ENCODE results near the gene PLSCR5.
A peak's percentile ranks its signal among the peaks of the same experiment; 100 is the strongest.

Gene PLSCR5

DNA sequence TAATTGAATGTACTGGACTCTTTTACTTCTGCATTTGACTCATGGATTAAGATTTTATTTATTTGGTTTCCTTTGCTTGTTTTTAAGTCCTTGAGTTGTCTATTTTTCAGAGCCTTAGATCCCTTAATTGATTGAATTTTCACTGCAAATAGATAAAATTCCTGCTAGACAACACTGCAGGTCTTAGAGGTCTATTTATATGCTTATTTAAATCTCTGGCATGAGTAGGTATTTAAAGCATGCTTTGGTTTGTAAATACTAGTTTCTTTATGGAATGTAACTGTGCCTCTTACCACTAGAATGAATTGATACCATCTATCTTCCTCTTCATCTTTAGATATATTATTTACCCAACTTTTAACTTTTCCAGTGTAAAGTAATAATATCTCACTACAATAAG lies 20.0 kb downstream of the PLSCR5 start:
- no peak for DNase-seq

DNA sequence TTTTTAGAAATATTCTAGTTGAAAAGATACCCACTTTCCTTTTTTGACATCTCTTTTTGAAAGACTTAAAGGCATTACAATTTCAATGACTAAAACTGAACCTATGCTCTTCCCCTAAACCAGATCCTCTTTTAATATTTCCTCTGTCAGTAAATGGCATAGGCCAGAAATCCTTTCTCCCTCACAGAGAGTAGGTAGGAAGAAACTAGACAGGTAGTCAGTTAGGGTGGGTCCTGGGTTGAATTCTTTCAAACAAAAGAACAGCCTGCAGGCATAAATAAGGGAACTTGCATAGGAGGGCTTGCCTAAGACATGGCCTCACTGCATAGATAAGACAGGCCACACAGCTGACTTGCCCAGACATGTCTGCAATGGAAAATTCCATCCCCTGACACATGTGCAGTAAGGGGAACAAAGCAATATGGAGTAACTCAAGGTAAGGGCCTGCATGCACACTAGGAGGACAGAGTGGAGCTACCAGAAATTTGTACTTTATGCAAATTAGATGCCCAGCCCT lies 23.1 kb downstream of the PLSCR5 start:
- no peak for DNase-seq

DNA sequence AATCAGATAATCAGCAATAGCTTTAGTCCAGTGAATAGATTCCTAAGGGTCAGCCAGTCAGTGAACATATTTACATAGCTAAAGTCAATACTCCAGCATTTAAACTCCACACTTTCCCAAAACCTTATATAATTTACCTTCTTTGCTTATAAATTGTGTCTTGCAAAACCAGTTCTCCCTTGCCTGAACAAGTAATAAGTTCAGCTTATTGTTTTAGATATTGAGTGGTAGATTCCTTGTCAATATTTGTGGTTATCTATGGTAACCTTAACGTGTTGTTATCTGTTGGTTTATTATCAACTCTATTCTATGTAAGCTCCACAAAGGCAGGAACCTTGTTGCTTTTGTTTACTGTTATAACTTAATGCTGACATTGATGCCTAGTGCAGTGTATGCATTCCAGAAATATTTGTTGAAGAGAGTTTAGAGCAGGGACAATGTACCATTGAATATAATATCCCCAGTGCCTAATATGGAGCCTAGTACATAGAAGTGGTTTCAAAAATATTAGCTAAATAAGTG lies 24.0 kb downstream of the PLSCR5 start:
- no peak for DNase-seq

DNA sequence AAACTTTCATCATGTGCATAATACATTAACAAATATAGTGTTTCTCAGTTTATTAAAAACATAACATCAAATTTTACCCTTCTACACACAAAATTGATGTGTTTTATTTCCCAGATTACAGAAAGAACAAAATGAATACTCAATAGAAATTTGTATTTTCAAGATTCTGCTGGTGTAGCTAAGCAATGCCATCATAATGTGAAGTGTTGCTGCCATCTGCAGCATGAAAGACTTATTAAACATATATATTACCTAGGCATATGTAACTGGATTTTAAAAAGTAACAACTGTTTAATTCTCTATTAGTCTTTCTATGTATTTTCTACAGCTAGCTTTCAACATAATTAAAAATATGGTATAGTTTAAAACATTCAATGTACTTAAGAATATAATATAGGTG lies 27.5 kb downstream of the PLSCR5 start:
- no peak for DNase-seq

DNA sequence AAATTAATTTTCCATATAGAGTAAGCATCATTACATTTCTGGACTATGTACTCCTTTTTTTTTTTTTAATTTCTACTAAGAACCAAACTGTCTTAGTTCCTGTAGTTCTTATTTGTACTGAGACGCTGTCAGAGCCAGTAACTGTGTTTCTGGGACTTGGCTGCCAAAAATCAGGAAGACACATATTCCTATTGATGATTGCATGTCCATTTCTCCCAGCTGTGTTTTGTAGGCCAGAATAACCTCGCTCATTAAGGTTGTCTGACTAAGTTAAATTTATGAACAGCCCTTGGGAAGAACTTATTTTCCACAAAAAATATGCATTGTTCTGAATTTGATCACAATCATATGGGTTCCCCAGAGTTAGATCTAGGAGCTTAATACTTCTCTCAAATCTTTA lies 29.5 kb downstream of the PLSCR5 start:
- no peak for DNase-seq

GRCh38 chr3:146574173-146574572 lies 31.0 kb downstream of the PLSCR5 start:
- DNase-seq, result no peak

- DNase-seq, result no peak
These were observed 35.8 kb downstream of the PLSCR5 start for GRCh38 chr3:146569314-146569713.

DNA sequence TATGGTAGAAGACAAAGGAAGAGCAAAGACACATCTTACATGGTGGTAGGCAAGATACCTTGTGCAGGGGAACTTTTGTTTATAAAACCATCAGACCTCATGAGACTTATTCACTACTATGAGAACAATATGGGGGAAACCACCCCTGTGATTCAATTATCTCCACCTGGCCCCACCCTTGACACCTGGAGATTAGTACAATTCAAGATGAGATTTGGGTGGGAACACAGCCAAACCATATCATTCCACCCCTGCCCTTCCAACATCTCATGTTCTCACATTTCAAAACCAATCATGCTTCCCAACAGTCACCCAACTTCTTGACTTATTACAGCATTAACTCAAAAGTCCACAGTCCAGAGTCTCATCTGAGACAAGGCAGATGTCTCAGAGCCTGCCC lies 39.0 kb downstream of the PLSCR5 start:
- no peak for DNase-seq

DNA sequence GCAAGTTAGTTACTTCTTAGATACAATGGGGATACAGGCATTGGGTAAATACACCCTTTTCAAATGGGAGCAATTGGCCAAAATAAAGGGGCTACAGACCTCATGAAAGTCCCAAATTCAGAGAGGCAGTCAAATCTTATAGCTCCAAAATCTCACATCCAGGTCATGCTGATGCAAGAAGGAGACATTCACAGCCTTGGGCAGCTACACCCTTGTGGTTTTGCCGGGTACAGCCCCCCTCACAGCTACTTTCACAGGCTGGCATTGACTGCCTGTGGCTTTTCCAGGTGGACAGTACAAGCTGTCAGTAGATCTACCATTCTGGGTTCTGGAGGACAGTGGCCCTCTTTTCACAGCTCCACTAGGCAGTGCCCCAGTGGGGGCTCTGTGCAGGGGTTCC lies 43.3 kb downstream of the PLSCR5 start:
- no peak for DNase-seq

DNA sequence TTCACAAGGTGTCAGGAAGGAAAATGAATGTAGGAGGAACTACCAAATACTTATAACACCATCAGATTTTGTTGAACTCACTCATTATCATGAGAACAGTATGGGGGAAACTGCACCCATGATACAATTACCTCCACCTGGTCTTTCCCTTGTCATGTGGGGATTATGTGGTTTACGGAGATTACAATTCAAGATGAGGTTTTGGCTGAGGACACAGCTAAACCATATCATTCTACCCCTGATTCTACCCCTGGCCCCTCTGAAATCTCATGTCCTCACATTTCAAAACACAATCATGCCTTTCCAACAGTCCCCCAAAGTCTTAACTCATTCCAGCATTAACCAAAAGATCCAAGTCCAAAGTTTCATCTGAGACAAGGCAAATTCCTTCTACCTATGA lies 43.7 kb downstream of the PLSCR5 start:
- DNase-seq, result no peak

DNA sequence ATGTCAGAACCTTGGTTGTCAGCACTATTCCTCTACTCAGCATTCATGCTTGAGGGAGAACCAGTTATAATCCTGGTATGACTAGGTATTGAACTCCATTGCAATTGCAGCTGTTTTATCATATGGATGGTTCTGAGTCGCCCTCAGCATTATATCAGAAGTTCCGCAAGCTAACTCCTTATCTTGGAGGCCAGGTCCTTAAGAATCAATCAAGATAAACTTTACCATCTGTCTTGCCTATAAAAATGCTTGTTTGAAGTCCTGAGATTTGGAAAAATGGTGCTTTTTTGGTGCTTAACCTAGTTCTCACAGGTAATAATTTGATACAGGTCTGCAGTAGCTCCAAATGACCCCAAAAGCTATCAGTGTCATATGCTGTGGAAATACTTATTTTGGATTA lies 44.5 kb downstream of the PLSCR5 start:
- no peak for DNase-seq

DNA sequence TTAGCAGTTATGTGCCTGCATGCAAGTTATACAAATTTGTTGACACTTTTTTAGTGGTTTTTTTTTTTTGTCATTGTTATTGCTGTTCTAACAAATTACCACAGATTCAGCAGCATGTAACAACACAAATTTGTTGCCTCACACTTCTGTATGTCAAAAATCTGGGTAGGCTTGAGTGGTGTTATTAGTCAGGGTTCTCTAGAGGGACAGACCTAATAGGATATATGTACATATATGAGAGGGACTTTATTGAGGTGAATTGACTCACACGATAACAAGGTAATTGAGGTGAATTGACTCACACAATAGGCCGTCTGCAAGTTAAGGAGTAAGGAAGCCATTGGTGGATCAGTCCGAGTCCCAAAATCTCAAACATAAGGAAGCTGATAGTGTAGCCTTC lies 45.8 kb downstream of the PLSCR5 start:
- no peak for DNase-seq

DNA sequence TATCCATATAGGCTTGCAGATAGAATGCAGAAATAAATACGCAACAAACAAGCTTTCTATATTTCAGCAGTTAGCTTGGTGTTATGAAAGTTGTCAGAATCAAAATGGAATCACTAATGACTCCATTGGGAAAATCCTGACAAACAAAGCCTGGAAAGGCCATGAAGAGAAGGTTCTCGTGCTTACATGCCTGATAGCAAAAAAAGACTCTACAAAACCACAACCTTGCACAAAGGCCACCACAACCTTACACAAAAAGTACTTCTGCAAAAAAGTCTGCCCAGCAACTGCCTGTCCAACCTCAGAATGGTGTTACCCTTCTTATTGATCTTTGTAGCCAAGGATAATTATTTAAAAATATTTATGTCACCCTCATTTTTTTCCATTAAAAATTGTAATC lies 46.4 kb downstream of the PLSCR5 start:
- no peak for DNase-seq

DNA sequence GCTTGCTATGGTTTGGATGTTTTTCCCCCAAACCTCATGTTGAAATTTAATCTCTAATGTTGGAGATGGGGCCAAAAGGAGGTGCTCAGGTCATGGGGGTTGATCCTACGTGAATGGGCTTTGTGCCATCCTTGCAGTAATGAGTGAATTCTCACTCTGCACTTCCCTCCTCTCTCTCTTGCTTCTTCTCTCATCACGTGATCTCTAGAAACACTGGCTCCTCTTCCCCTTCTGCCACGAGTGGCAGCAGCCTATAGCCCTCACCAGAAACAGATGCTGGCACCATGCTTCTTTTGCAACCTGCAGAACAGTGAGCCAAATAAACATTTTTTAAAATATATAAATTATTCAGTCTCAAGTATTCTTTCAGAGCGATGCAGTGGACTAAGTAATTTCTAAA lies 47.4 kb downstream of the PLSCR5 start:
- no peak for DNase-seq

DNA sequence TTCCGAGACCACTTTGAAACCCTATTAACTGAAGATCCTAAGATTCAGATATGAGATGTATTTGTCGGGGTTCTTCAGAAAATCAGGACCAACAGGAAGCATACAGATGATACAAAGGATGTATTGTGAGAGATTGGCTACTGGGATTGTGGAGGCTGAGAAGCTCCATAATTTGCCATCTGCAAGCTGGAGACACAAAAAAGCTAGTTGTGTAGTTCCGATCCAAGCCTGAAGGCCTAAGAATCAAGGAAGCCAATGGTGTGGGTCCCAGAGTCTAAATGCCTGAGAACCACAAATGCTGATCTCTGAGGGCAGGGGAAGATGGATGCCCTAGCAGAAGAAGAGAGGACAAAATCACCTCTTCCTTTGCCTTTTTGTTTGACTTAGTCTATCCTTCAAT lies 49.8 kb downstream of the PLSCR5 start:
- no peak for DNase-seq

GRCh38 chr3:146554151-146554760 lies 50.9 kb downstream of the PLSCR5 start:
- DNase-seq, result no peak

DNA sequence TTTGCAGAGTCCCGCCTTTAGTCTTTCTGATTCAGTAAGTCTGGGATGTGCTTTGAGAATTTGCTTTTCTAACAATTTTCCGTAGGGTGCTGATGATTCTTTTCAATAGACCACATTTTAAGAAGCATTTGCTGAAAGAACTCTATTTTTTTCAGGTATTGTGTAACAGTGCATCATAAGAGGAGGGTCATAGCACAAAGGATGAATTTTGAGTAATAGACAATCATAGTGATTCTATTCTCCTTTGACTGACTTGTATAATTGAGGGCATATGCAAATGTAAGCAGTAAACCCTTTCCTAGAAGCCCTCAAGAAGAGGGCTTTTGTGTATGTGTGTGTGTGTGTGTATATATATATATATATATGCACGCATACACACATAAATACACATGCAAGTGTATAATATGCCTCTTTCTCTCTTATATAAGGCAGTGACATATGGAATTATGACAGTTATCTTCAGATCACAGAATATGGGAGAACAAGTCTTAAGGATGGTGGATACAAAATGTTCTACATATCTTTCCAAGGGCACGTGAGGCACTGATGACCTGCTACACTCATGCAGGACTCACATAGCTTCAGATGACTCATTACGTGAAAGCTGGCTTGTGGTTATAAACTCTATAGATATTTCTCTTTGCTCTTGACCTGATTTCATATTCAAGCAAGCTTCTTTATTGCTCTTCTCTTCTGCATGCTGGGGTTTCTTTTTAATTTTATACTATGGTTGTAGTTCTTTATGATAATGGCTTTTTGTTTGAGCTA lies 54.2 kb downstream of the PLSCR5 start:
- no peak for DNase-seq

- DNase-seq, result no peak
These were observed 55.0 kb downstream of the PLSCR5 start for GRCh38 chr3:146550070-146550615.

GRCh38 chr3:146547235-146547835 lies 57.8 kb downstream of the PLSCR5 start:
- DNase-seq, result no peak

DNA sequence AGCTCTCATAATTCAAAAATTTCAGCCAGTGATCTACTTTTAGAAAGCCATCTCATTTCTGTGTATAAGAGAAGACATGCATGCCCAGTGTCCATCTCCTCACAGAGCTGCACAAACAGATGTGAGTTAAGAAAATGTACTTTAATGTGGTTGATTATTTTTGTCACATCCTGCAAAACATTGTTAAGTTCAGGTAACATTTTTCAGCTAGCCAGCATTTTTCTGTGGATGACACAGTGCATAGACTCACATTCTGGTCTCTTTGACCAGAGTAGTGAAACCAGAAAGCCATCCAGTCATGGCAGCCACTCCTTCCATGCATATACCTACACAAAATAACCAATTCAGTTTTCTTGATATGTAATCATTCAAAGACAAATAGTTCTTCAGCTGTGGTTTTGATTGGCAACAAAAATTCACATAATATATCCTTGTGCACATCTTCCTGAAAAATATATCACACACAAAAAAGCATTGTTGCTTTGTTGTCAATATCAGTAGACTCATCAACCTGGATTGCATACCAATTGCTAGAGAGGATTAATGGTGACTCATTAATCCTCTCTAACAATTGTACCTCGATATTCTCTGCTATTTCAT lies 58.7 kb downstream of the PLSCR5 start:
- DNase-seq, result no peak

DNA sequence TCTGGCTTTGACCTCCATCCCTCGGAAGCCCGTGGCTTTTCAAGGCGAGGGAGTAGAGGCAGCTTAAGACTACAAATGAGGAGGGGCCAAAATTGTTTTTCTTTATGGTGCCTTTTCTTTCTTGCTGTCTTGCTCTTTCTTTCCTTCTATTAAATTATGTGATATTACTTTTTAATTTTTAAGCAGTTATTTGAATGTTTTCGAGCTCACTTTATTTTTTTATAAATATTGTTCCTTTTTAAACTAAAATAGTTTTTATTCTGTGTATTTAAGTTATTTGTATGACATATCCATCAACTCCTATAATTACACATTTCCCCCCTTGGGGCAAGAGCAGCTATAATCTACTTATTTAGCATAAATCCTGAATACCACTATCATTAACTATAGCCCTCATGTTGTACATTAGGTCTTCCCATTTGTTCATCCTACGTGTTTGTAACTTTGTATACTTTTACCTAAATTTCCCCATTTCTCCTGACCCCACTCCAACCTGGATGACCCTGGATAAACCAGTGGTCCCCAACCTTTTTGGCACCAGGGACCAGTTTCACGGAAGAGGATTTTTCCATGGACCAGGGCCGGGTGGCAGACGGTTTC lies 60.1 kb downstream of the PLSCR5 start:
- DNase-seq, result no peak

DNA sequence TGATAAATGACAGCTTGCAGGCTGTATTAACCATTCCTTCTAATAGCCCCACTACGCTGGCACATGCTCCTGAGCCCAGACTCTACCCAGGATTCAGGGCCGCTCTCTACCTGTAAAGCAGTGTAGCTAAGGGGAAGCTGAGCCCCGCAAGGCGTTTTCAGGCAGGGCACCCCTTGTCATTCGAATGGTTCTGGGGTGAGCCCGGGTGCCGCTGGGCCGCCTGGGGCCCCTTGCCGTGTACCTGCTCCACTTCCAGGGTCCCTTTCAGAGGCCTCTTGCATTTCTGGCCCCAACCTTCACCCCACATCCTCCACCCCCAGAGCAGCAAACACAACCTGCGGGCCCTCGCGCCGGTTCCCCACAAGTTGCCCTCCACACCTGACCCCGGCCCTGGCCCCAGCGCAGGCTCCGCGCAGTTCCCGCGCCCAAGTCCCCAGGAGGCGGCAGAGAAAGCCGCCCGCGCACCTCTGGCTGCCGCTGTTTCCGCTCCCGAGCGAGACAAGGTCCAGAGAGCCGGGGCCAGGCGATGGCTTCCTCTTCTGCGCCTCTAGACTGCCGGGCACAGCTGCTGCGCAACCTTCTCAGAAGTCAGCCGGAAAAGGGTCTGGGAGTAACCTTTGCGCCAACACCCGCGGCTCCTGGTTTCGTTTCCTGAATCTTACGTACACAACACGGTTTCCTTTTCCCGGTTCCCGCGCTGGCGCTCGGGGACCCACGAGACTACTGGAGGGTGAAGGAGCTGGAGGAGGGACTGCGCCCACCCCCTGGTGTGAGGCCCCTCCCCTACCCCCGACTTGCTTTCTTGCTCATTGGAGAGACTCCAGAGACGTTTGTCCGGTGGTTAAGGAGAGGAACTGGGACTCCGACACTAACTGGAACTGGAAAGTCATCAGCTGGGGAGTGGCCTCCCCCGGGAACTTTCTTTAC lies 60.9 kb downstream of the PLSCR5 start, which contains the start of gene PLSCR1:
Gene PLSCR1 (minus strand): TSS at position 606 of the 927 bp plus-strand sequence. CDS start 8,055 bp downstream, outside the sequence.
- DNase-seq, result peak; percentile 86

All from stimulated activated CD8-positive, alpha-beta memory T cell treated with anti-CD3 and anti-CD28 coated beads, Interleukin-4, amount 100 ng/mL, for 48 hours (primary cell).